GM18867 (cell line): Measurements from ENCODE around the gene KRT2.

ENCODE experiments used
- ATAC-seq: cut with Tn5 transposase; IDR thresholded peaks from one replicate; pipeline ENCODE4 v1.9.1; 2021; ENCODE audit warnings: mild to moderate bottlenecking, moderate library complexity; ENCODE audit not compliant: unreplicated experiment

KRT2 gene

DNA sequence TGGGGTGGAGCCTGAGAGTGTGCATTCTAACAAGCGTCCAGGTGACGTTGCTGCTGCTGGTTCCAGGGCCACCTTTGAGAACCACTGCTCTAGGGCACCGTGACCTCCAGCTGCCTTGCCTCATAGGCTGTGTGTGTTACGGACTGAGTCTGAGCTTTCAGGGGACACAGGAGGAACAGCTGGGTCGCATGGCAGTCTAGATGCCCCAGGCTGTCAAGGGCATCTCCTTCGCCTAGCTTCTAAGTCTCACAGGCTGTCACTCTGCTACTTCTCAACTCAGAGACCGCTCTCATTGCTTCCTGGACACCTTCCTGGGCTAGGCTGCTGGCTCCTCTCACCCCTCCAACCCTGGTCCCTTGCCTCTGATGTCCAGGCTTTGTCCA is 34.6 kb downstream of the KRT2 start:
- ATAC-seq = no peak

DNA sequence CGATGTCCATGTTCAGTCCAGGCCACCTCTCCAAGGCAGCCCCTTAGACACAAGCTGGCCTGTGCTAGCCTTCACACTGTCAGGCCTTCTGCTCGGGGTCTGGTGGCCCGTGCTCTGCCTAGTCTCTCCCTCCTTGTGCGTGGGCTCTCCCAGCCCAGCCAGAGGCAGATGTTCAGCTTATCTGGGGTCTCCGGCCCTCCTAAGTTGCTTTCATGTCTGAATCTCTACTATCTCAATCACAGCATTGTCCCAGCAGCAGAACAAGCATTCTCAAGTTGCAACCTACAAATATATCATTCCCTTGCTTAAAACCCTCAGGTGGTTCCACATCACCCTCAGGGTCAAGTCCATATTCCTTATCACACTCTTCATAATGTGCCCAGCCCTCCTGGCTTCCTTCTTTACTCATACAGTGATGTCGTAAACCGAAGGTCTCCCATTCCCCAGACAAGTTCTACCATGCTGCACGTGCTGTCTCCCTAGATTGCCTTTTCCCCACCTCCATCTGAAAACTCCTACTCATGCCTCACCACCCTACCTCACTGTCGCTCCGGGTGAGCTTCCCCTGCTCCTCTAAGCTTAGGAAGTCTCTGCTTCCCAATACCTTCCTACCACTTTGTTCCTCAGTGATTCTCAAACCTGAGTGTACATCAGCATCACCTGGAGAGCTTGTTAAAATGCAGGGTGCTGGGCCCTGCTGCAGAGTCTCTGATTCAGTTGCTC is 35.2 kb downstream of the KRT2 start:
- no peak for ATAC-seq

DNA sequence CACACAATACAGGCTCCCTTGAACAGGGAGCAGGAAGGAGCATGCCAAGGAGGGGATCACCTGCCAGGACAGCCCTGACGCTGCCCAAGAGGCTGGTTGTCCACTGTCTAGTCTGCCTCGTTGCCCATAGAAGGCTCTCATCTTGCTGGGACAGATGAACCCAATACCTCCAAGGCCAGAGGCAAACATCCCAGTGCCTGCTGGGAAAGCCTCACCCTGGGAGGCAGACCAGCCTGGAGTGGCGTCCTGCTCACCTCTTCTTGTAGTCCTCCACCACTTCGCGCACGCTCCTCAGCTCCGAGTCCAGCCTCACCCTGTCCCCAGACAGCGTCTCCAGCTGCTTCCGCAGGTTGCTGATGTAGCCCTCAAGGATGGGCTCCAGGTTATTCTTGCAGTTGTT is 36.1 kb downstream of the KRT2 start:
- no peak for ATAC-seq

DNA sequence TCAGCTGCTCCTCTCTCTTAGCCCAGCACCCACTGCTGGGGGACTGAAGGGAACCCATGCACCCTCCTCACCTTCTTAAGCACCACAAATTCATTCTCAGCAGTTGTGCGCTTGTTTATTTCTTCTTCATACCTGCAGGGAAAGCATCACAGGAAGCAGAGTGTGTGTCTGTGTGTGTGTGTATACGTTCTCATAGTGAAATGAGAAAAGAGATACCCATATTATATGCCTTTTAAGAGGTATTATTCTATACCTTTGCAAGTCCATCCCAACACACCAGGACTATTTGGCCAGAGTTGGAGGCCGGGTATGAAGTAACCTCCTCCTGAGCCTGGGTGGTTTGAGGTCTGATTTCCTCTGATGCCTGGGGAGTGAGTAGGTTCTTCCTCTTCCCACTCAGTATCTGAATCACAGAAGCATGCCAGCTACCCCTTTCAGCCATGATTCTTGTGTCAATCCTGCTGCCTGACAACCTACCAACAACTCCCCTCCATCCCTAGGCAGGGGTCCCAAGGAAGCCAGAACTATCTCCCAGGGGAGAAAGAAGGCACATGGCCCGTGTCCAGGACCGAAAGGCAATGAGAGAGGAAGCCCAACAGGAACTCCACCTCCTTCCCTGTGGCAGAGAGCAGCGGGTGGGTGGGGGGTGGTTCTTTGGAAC is 36.7 kb downstream of the KRT2 start:
- no peak for ATAC-seq

DNA sequence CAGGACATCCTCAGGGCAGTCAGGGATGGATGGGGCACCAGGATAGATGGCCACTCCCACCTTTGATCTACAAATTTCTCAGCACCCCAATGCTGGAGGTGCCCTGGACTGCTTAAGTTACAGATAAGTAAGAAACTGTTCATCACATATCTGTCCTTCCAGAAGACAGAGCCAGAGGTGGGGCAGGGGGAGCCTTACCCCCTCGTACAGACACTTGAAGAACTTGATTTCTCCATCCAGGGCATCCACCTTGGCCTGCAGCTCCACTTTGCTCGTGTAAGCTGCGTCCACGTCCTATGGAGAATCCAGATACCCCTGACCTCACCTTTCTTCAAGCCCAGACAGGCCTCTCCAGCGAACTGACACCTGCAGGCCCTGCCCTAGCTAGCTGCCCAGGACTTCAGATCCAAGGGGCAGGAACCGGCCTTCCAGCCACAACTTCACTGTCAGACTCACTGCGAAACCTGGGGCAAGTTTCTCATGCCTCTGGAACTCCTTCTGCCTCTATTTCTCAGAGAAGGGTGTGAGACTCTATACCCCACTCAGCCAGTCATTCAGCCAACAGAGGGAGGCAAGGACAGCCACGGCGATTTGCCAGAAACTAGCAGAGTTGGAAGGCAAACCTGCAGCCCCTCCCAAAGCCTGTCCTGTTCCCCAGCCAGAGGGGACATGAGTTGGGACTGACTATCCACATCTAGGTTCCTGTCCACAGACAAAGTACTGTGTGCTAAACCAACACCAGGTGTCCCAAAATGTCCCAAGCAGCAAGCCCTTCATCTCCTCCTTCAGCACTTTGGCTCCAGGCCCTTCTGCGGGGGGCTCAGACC is 37.4 kb downstream of the KRT2 start:
- ATAC-seq = no peak

DNA sequence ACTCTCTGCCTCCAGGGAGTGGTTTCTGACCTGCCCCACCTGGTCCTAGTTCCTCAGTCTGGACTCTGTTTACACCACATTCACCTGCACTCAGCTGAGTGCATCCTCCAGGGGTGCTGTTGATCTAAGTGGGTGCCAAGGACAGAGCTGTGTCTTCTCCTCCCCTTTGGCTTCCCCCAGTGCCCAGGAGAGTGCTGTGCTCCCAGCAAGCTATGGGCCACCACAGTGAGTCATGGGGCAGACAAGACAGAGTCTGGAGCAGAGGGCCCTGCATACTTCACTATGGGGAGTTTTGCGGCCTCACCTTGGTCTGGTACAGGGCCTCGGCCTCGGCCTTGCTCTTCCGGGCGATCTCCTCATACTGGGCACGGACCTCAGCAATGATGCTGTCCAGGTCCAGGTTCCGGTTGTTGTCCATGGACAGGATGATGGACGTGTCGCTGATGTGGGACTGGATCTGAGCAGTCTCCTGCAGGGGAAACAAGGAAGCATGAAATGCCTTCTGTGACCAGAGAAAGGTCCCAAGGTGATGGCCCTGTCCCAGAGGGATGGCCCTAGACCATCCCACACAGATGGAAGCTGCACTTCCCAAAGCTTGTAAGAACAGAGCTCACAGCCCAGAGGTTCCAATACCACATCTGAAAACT is 38.5 kb downstream of the KRT2 start:
- no peak for ATAC-seq

DNA sequence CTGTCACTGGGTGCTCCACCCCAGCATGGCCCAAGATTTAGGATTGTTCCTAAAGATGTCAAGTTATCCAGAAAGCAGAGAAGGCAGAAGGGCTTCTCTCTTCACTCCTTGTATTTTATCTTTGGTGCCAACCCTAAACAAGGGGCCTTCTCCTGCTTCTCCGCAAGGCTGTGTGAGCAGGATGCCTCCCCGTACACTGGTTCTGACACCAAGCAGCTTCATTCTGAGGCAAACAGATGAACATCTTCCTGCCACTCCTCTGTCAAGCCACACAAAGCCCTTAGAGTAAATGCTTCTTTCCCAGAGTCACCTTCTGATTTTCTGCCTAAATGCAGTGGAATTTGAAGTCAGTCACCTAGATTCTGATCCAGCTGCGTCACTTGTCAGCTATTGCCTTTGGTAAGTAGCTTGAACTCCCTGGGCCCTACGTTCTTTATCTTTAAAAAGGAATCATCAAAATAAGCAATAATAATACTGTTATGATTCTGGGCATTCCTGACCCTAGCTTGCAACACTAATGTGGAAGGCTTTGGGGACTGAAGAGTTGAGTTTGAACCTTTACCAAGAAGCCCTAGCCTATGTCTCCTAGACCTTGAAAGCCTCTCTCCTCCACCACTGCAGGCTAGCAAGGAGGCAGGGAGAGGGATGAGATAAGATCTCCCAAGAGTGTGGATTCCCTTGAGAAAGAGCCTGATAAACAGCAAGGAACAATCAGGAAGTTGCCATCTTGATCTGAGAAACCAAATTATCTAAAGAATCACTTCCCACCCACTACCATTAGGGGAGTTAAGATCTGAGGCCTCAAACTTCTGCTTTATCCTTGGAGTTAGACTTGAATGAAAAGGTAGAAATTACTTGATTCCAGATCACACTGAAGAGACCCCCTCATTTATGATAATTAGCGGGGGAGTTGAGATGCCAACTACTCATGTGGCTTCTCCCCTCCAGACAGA is 39.3 kb downstream of the KRT2 start:
- ATAC-seq = no peak

DNA sequence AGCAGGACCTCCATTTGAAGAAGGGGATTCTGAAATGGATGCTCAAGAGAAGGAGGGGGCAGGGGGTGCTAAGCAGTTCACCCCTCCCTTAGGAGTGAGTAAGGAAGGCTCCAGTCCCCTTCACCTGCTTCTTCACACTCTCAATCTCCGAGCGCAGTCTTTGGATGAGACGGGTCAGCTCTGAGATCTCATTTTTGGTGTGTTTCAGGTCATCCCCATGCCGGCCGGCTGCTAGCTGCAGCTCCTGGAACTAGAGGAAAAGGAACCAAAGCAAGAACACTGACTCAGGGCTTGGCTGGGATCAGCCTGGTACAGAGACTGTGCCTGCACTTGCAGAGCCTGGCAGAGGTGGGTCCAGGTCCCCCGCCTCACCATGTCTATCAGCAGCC is 40.9 kb downstream of the KRT2 start:
- no peak for ATAC-seq

DNA sequence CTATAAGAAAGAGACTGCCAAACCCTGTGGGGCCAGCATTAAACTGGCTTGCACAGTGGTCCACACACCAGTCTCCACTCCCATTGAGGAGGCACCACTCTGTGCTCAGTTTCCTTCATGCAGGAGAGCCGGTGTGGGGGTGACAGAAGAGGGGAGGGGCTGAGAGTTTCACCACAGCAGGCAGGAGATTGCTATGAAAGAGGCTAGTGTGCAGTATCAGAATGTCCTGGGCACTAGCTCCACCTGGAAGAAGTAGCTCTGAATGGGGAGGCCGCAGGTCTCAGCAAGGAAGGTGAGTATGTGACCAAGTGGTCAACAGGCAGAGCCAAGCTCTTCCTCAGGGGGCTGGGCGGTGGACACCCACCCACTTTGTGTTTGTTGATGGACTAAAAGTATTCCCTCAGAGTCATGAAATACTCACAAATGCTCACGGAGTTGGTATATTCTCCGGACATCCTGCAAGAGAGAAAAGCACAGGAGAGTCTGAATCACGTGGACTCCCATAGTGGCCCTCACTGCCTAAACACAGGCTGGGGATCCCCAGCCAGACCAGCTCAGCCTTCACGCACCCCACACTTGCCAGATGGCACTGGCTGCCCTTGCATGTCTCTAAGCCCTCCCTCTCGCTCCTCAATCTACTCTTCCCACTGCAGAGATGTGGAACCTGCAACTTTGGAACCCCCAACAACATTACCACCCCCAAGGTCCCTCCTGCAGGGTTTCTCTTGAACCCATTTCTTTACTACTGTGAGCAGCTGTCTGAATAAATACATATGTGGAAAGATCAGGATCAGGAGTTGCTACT is 43.0 kb downstream of the KRT2 start:
- no peak for ATAC-seq

DNA sequence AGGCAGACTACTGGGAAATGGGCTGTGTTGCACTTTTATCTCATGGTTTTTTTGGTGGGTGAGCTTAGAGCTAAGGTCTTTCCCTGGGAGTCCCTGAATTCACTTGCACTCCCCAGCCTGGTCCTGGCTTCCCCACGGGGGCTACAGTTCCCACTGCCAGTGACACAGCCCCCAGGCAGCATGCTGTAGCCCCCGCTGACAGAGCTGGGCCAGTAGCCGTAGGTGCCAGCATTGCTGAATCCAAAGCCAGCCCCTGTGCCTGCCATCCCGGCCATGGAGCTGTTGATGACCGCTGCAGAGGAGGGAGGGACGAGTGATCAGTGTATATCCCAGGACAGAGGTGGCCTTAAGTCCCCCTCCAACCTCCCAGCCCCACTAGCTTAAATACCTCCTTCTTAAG is 43.9 kb downstream of the KRT2 start:
- ATAC-seq = no peak

DNA sequence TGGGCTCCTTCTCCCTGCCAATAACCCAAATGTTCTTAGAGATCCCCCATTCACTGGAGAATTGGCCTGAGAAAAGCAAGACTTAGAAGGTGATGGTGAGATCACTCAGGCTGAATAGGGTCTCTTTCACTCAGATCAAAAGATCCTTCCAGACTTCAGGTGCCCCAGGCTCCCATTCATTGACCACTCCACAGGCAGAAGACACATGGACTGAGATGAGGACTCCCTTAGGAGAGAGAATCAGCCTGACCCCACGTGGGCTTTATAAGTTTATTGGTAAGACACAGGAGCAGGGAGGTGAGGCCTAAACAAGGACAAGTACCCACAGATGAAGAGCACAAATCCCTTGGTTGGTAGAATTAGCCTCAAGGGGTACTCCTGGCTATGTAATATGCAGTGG is 44.7 kb downstream of the KRT2 start:
- no peak for ATAC-seq

DNA sequence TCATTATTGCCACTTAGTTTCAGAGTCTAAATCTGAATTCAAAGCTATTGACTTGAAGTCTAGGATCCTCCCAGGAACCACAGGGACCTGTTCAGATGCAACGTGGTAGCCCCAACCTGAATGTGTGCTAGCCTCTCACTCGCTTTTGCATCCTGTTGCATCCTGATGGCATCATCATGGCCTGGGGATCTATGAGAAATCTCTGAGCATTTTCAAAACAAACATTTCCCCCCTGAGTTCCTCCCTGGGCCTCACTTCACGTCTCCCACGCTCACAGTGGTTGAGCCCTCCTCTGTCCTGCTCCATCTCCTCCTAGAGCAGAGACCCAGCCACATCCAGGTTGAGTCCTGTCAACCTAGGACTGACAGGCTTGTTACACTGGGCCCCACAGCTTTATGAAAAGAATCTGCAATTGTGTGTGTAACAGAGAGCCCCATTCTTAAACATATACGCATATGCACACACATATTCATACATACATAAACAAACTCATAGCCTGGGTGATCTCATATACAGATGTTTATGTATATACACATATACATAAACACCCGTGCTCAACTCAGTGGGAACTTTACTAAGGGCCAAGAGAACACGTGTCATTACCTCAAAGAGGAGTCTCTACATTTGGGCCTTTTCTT is 45.3 kb downstream of the KRT2 start:
- no peak for ATAC-seq

DNA sequence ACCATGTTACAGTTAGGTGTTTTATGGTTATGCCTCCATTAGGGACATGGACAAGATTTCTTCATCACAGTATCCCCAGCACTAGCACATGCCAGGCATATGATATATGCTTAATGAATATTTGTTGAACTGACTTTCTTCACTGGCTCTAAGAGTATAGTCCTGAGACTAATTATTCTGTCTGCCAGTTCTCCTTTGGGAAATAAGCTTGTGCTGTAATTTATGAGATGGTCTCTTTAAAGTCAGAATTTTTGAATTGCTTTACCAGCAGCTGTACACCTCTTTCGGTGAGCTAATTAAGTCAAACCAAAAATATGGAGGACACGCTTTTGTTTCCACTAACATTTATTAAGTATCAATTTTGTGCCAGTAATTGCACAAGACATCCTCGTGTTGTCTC is 45.9 kb downstream of the KRT2 start:
- no peak for ATAC-seq

DNA sequence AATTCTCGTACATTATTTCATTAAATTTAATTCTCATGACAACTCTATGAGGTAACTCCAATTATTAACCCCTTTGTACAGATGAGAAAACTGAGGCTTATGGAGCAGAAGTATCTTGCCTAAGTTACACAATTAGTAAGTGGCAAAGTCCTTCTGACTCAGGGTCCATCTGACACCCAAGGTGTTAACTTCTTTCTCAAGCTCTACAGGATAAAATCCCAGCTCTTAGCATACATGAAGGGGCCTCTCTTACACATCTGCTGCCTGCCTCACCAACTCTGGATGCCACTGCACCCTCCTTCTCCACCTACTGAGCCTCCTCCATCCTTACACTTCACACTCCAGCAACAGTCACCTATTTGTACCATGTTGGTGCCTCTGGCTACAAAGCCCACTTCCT is 46.5 kb downstream of the KRT2 start:
- no peak for ATAC-seq

DNA sequence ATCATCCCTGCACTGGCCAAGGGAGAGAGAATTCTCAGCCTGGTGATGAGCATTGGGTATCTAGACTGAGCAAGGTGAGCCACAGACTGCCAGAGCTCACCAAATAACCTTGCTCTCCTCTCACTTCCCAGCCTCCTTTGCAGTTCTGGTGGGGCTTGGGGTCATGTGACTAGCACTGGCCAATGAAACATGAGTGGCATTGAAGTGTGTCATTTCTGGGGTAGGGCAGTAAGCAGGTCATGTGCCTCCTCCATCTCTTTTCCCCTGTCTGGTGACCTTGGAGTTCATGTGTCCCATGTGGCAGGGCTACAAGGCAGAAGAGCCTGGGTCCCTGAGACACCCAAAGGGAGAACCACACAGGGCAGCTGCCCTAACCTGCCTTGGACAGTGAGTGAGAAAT is 47.2 kb downstream of the KRT2 start:
- ATAC-seq = no peak

DNA sequence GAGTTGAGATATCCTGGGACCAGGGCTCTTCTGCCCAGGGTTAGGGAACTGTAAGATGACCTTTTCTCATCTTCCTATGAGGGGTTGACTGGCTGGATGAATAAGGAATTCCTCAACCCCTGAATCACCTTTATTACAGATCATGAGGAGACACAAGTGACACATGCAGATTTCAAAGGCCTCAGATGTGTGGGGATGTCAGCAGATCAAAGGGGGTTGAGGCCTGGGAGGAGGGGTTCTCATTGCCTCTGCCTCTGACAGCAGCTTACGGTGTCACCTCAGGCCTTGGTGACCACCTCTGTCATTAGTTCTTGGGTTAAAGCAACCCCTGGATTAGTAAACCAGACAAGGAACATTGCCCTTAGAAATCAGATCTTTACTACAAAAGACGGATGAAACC is 48.7 kb downstream of the KRT2 start:
- ATAC-seq = no peak

DNA sequence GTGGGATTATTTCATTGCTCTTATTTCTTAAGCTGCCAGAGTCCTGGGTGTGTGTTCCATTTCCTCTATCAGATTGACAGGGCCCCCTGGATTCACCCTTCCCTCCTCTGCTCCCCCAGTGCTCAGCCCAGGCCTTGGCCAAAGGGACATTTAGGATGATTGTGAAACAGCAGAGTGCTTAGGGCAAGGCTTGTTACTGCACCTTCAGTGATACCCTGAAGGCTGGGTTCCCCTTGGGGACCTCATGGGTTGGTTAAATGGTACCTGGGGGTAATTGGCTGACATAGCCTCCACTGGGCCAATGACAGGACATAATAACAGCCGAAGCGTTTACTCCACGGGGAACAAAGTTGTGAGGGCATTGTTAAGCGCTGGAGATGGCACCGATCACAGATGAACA is 49.5 kb downstream of the KRT2 start:
- no peak for ATAC-seq

DNA sequence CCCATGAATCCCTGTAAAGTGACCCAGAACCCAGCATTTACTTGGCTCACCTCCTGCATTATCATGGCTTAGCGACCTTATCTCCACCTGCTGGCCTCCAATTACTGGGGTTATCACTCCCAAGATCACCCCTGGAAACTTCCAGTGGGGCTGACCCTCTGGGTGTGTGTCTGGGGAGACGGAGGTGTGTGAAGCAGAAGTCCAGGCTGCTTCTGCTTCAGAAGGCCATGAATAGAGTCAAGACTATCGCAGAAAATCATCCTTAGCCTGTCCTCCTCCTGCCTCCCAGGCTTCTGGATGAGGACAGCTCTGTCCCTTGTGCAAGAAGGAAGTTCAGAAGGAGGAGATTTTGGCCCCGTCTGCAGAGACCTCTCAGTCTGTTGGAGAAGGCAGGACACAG is 50.3 kb downstream of the KRT2 start:
- ATAC-seq = no peak

DNA sequence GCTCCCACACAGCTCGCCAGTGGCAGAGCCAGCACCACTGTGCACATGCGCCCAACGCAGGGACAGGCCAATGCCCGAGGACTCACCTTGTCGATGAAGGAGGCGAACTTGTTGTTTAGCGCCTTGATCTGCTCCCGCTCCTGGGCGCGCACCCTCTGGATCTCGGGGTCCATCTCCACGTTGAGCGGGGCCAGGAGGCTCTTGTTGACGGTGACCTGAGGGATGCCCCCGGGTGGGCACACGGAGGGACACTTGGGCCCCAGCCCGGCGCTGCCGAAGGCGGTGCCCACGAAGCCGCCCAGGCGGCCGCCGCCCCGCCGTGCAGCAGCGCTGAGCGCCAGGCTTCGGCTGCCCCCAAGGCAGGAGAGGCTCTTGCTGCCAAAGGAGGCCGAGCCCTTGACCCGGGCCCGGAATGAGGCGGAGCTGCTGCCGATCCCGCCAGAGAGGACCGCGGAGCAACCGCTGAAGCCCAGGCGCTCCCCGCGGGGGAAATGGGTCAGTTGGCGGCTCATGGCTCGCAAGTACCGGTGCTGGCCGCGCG is 51.0 kb downstream of the KRT2 start, which contains the start of gene KRT72:
KRT72 (minus strand) TSS at position 523 of the 541 bp plus-strand sequence; CDS start at position 512, 11 bp downstream.
- no peak for ATAC-seq
